MM.1S (cell line): ENCODE measurements around the gene TRIM7.

Experiments used
- DNase-seq: peaks from one replicate; pipeline ENCODE4 v3.0.0-alpha.2; 2015
- H2AFZ ChIP-seq: fragments of 300-600 bp; sonication (generic); 2 replicates; pipeline ENCODE4 v1.6.0; 2016; ENCODE audit warnings: antibody characterized with exemption, low read length
- H3F3A ChIP-seq: fragments of 300-600 bp; sonication (generic); 2 replicates; pipeline ENCODE4 v1.6.1; 2016; ENCODE audit warnings: mild to moderate bottlenecking, antibody characterized with exemption, low read length, moderate library complexity, mixed read lengths; ENCODE audit not compliant: insufficient read depth
- H3K27ac ChIP-seq: fragments of 300-600 bp; sonication (generic); 2 replicates; pipeline ENCODE4 v1.5.1; 2016; ENCODE audit warnings: mild to moderate bottlenecking, low read length
- H3K27me3 ChIP-seq: fragments of 300-600 bp; sonication (generic); replicated peaks from 2 replicates; pipeline ENCODE4 v1.6.0; 2016; ENCODE audit warnings: low read length; ENCODE audit not compliant: insufficient read depth
- H3K36me3 ChIP-seq: fragments of 300-600 bp; sonication (generic); replicated peaks from 2 replicates; pipeline ENCODE4 v1.6.1; 2016; ENCODE audit warnings: mild to moderate bottlenecking, low read length, mixed read lengths; ENCODE audit not compliant: insufficient read depth
- H3K4me1 ChIP-seq: fragments of 300-600 bp; sonication (generic); 2 replicates; pipeline ENCODE4 v1.6.1; 2016; ENCODE audit warnings: low read length, mixed read lengths
- H3K4me2 ChIP-seq: fragments of 300-600 bp; sonication (generic); 2 replicates; pipeline ENCODE4 v1.6.0; 2016; ENCODE audit warnings: low read depth, low read length
- H3K4me3 ChIP-seq: fragments of 300-600 bp; sonication (generic); 2 replicates; pipeline ENCODE4 v1.5.1; 2016; ENCODE audit warnings: low read length, mixed read lengths
- H3K79me2 ChIP-seq: fragments of 300-600 bp; sonication (generic); 2 replicates; pipeline ENCODE4 v1.6.1; 2016; ENCODE audit warnings: mixed run types, low read length, mixed read lengths
- H3K9ac ChIP-seq: fragments of 300-600 bp; sonication (generic); 2 replicates; pipeline ENCODE4 v1.6.1; 2016; ENCODE audit warnings: low read length, mixed read lengths
- H3K9me2 ChIP-seq: fragments of 300-600 bp; sonication (generic); replicated peaks from 2 replicates; pipeline ENCODE4 v1.6.1; 2016; ENCODE audit warnings: mild to moderate bottlenecking, low read length, mixed read lengths; ENCODE audit not compliant: insufficient read depth
- H3K9me3 ChIP-seq: fragments of 300-600 bp; sonication (generic); replicated peaks from 2 replicates; pipeline ENCODE4 v1.6.1; 2016; ENCODE audit warnings: mild to moderate bottlenecking, low read length, mixed read lengths; ENCODE audit not compliant: insufficient read depth
- H4K20me1 ChIP-seq: fragments of 300-600 bp; sonication (generic); 2 replicates; pipeline ENCODE4 v1.6.1; 2016; ENCODE audit warnings: mild to moderate bottlenecking, low read length, moderate library complexity, mixed read lengths; ENCODE audit not compliant: insufficient read depth
- CTCF ChIP-seq: fragments of 300-600 bp; sonication (generic); IDR thresholded peaks from 2 replicates; pipeline ENCODE4 v1.5.1; 2016; ENCODE audit warnings: antibody characterized with exemption, low read length, mixed read lengths
- EZH2 ChIP-seq: fragments of 300-600 bp; sonication (generic); optimal IDR thresholded peaks from 2 replicates; pipeline ENCODE3; 2017; ENCODE audit warnings: low read depth, mild to moderate bottlenecking, antibody characterized with exemption, low read length, mixed read lengths
- EZH2phosphoT487 ChIP-seq: fragments of 300-600 bp; sonication (generic); IDR thresholded peaks from 2 replicates; pipeline ENCODE4 v1.6.1; 2018; ENCODE audit warnings: antibody characterized with exemption, low read length

The TRIM7 gene

GRCh38 chr5:181235689-181236366 lies 30.8 kb upstream of the TRIM7 start:
- Histone ChIP-seq H3K9ac (no peak overlapping the region), H3K36me3 (peaks cover 31% of the 10 kb centered on the region), H3K4me3 (no peak overlapping the region), H3K9me3 (no peaks in the 10 kb centered on the region), H3K4me1 (0 out of 2 replicates have a peak, but pooled peaks cover under 1% of the 10 kb centered on the region), H2AFZ (no peak overlapping the region), H3K27ac (no peak overlapping the region), H3K9me2 (no peaks in the 10 kb centered on the region), H3K27me3 (no peaks in the 10 kb centered on the region), H4K20me1 (peaks cover 22% of the 10 kb centered on the region; the same call in 1 of the 2 replicates), H3K4me2 (no peak overlapping the region), H3K79me2 (peaks cover 35% of the 10 kb centered on the region), H3F3A (peaks cover 53% of the 10 kb centered on the region)
- TF ChIP-seq EZH2: no peak
- no peak for TF ChIP-seq EZH2phosphoT487
- TF ChIP-seq CTCF: no peak
- no peak for DNase-seq

GRCh38 chr5:181235323-181235688 lies 30.3 kb upstream of the TRIM7 start:
- no peak overlapping the region for H3K4me2 ChIP-seq
- no peak for TF ChIP-seq EZH2
- H3K9ac ChIP-seq: no peak overlapping the region
- no peaks in the 10 kb centered on the region for H3K9me3 ChIP-seq
- no peaks in the 10 kb centered on the region for H3K9me2 ChIP-seq
- H3K79me2 ChIP-seq: peaks cover 30% of the 10 kb centered on the region
- no peaks in the 10 kb centered on the region for H3K27me3 ChIP-seq
- peaks cover 53% of the 10 kb centered on the region for H3F3A ChIP-seq
- no peak overlapping the region for H3K27ac ChIP-seq
- peaks cover 22% of the 10 kb centered on the region; the same call in 1 of the 2 replicates for H4K20me1 ChIP-seq
- DNase-seq: no peak
- 0 out of 2 replicates have a peak, but pooled peaks cover 5% of the 10 kb centered on the region for H3K4me1 ChIP-seq
- no peak overlapping the region for H2AFZ ChIP-seq
- peaks cover 31% of the 10 kb centered on the region for H3K36me3 ChIP-seq
- no peak overlapping the region for H3K4me3 ChIP-seq

- H3K4me1 ChIP-seq: 0 out of 2 replicates have a peak, but pooled peaks cover 5% of the 10 kb centered on the region
- H4K20me1 ChIP-seq: peaks cover 22% of the 10 kb centered on the region; the same call in 1 of the 2 replicates
- H3K36me3 ChIP-seq: peaks cover 31% of the 10 kb centered on the region
- H3K4me2 ChIP-seq: no peak overlapping the region
- H3K27ac ChIP-seq: no peak overlapping the region
- no peak overlapping the region for H2AFZ ChIP-seq
- H3K9me3 ChIP-seq: no peaks in the 10 kb centered on the region
- H3K9me2 ChIP-seq: no peaks in the 10 kb centered on the region
- no peak for DNase-seq
- no peak overlapping the region for H3K9ac ChIP-seq
- H3K4me3 ChIP-seq: no peak overlapping the region
- peaks cover 24% of the 10 kb centered on the region for H3K79me2 ChIP-seq
- TF ChIP-seq CTCF (no peak), EZH2phosphoT487 (no peak), EZH2 (no peak)
- no peaks in the 10 kb centered on the region for H3K27me3 ChIP-seq
- peaks cover 52% of the 10 kb centered on the region for H3F3A ChIP-seq
Measured at GRCh38 chr5:181234455-181235306, 29.7 kb upstream of the TRIM7 start.
